ENCODE measurements around the gene KRTAP24-1.

KRTAP24-1 gene

DNA sequence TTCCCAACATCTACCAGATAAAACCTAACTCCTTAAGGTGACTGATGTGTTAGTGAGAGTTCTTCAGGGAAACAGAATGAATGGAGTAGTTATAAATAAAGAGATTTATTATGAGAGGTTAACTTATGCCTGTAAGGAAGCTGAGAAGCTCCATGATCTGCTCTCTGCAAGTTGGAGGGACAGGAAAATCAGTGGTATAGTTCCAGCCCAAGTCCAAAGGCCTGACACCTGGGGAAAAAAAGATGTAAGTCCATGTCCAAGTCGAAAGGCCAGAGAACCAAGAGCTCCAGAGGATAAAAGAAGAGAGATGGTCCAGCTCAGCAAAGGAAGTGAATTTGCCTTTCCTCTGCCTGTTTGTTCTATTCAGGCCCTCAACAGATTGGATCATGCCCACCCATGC is 27.1 kb downstream of the KRTAP24-1 start:
- H3K9me3 ChIP-seq (ENCODE audit: control insufficient read depth, insufficient read depth, low read length), result no peaks in the 10 kb centered on the region
- H3K36me3 ChIP-seq (ENCODE audit: insufficient read depth, low read length), result no peaks in the 10 kb centered on the region
- no peak overlapping the region for H3K9ac ChIP-seq (ENCODE audit: low read depth, low read length)
- H3K4me1 ChIP-seq (ENCODE audit: insufficient read depth, low read length), result no peaks in the 10 kb centered on the region

DNA sequence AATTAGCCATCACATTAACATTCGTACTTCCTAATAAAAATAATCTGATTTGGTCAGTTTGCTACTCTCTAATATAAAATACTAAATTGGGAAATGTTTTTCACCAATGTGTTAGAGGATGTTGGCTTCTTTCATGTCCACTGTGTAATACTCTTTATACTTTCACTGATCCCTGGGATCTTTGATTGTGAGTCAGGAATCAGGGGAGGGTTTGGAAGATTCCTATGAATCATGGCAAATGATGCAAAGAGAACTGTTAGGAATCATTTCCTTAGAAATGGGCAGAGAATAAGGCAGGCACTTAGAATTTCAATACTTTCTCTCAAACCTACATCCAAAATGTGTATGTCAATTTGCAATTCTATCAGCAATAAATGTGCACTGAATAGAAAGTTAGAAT is 31.0 kb downstream of the KRTAP24-1 start:
- Histone ChIP-seq H3K36me3 (ENCODE audit: insufficient read depth, low read length) (no peaks in the 10 kb centered on the region), H3K9me3 (ENCODE audit: control insufficient read depth, insufficient read depth, low read length) (no peaks in the 10 kb centered on the region), H3K9ac (ENCODE audit: low read depth, low read length) (no peak overlapping the region), H3K4me1 (ENCODE audit: insufficient read depth, low read length) (no peaks in the 10 kb centered on the region)

DNA sequence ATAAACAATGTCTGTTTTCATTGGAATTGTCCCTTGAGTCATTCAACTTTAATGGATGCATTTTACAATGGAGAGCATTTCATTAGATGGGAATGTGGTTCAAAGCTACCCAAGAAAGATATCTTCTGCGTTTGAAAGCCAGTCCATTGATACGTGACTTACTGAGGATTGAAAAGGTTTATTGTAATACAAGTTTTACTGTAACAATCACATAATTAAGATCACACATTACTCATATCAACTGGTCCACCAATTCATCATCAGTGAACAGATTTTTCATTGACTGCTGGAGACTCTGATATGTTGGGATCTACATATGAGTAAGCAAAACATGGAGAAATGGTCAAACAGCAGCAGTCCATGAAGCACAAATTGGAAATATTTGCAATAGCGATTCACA is 32.8 kb downstream of the KRTAP24-1 start:
- Histone ChIP-seq H3K9ac (ENCODE audit: low read depth, low read length) (no peak overlapping the region), H3K36me3 (ENCODE audit: insufficient read depth, low read length) (no peaks in the 10 kb centered on the region), H3K4me1 (ENCODE audit: insufficient read depth, low read length) (no peaks in the 10 kb centered on the region), H3K9me3 (ENCODE audit: control insufficient read depth, insufficient read depth, low read length) (no peaks in the 10 kb centered on the region)

DNA sequence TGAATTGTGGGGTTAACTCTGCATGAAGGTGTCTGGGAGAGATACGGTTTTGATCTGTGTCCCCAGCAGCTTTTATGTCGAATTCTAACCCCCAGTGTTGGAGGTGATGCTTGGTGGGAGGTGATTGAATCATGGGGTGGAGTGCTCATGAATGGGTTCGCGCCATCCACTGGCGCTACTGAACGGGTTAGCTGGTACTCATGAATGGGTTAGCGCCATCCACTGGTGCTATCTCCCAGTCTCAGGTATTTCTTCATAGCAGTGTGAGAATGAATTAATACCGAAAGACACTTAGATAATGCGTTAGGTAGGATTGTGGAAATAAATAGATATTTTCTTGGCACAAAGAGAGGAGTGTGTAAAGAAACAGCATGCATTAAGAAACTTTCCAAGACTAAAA is 33.9 kb downstream of the KRTAP24-1 start:
- Histone ChIP-seq H3K9me3 (ENCODE audit: control insufficient read depth, insufficient read depth, low read length) (no peaks in the 10 kb centered on the region), H3K36me3 (ENCODE audit: insufficient read depth, low read length) (no peaks in the 10 kb centered on the region), H3K4me1 (ENCODE audit: insufficient read depth, low read length) (no peaks in the 10 kb centered on the region), H3K9ac (ENCODE audit: low read depth, low read length) (no peak overlapping the region)

DNA sequence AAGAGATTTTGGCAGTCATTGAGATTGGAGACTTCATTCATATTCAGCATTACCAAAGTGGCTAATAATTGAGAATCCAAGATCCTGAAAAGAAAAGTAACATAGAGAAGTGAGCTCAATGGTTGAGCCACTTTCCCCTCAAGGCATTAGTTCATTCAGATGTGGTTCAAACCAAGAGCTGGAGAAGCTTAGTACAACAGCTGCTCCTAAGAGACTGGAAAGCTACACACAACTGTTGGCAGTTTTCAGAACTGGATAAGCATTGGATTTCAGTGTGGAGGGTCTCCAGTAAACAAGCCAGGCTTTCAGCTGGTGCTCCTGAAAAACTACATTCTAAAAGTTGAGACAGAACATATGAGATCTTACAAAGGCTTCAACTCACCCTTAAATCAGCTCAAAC is 37.7 kb downstream of the KRTAP24-1 start:
- Histone ChIP-seq H3K36me3 (ENCODE audit: insufficient read depth, low read length) (no peaks in the 10 kb centered on the region), H3K9ac (ENCODE audit: low read depth, low read length) (no peak overlapping the region), H3K9me3 (ENCODE audit: control insufficient read depth, insufficient read depth, low read length) (no peaks in the 10 kb centered on the region), H3K4me1 (ENCODE audit: insufficient read depth, low read length) (no peaks in the 10 kb centered on the region)

DNA sequence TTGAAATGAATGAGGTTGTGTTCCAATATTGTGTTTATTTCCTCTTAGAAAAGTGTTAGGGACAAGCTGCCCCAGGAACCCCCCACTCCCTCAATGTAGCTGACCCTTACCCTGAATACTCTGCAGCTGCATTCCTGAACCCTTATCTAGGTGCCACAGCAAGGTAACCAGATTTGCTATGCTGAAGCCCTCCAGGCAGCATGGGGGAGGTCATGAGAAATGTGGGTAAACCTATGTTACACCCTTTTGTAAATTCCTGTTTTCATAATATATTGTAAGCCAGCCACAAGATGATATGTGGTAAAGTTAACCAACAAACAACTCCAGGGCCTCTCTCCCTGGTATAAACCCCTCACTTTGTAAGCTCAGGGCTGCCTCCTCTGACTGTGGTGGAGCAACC is 39.1 kb downstream of the KRTAP24-1 start:
- H3K4me1 ChIP-seq (ENCODE audit: insufficient read depth, low read length), result no peaks in the 10 kb centered on the region
- H3K36me3 ChIP-seq (ENCODE audit: insufficient read depth, low read length), result no peaks in the 10 kb centered on the region
- H3K9ac ChIP-seq (ENCODE audit: low read depth, low read length), result no peak overlapping the region
- H3K9me3 ChIP-seq (ENCODE audit: control insufficient read depth, insufficient read depth, low read length), result no peaks in the 10 kb centered on the region

DNA sequence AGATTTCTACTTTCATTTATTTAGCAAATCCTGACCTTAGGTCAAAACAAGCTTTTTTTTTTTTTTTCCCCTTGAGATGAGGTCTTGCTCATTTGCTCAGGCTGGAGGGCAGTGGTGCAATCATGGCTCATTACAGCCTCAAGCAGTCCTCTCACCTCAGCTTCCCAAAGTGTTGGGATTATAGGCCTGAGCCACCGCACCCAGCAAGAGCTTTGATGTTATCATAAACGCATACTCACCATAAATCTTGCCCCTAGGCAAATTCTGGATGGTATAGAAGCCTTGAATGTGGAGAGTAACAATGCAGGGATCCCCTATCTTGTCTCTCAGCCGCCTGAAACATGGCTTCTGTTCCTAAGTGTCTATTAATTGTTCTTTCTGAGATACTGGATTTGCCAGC is 42.1 kb downstream of the KRTAP24-1 start:
- Histone ChIP-seq H3K9ac (ENCODE audit: low read depth, low read length) (no peak overlapping the region), H3K36me3 (ENCODE audit: insufficient read depth, low read length) (no peaks in the 10 kb centered on the region), H3K9me3 (ENCODE audit: control insufficient read depth, insufficient read depth, low read length) (no peaks in the 10 kb centered on the region), H3K4me1 (ENCODE audit: insufficient read depth, low read length) (no peaks in the 10 kb centered on the region)

DNA sequence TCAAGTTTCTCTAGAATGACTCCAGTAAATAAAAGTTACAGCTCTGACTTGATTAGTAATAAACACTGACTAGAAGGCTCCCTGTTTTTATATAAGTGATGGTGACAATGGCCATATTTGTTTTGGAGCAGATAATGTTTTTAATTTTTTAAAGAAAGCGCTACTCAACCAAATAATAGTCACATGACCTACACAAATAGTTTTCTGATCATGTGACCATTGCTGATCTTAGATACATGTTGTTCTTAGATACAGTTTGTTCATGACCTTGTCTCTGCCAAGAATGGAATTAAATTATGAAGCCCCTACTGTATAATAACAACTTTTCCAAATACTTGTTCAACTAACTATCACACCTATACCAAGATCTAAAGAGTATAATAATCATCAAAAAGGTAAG is 44.6 kb downstream of the KRTAP24-1 start:
- no peaks in the 10 kb centered on the region for H3K9me3 ChIP-seq (ENCODE audit: control insufficient read depth, insufficient read depth, low read length)

DNA sequence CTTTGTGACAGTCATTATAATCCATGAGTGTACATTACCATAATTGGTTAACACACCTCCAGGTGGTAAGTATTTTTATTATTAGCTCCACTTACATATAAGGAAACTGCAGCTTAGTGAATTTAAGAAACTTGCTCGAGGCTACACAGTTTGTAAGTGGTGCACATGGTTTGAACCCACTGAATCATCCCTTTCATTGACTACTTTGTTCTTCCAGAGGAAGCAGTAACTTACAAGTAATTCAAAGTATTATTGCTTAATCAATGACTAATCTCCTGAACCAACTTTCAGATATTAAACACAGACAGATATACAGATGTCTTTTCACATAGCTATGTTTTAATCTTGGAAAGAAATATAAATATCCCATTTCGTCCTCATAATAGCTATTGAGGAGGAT is 48.1 kb downstream of the KRTAP24-1 start:
- Histone ChIP-seq H3K4me1 (ENCODE audit: insufficient read depth, low read length) (no peaks in the 10 kb centered on the region), H3K9ac (ENCODE audit: low read depth, low read length) (no peak overlapping the region), H3K36me3 (ENCODE audit: insufficient read depth, low read length) (no peaks in the 10 kb centered on the region), H3K9me3 (ENCODE audit: control insufficient read depth, insufficient read depth, low read length) (no peaks in the 10 kb centered on the region)

More for the DNA sequence above, 44.6 kb downstream of the KRTAP24-1 start:
- Histone ChIP-seq H3K9ac (ENCODE audit: low read depth, low read length) (no peak overlapping the region), H3K4me1 (ENCODE audit: insufficient read depth, low read length) (no peaks in the 10 kb centered on the region), H3K36me3 (ENCODE audit: insufficient read depth, low read length) (no peaks in the 10 kb centered on the region)

DNA sequence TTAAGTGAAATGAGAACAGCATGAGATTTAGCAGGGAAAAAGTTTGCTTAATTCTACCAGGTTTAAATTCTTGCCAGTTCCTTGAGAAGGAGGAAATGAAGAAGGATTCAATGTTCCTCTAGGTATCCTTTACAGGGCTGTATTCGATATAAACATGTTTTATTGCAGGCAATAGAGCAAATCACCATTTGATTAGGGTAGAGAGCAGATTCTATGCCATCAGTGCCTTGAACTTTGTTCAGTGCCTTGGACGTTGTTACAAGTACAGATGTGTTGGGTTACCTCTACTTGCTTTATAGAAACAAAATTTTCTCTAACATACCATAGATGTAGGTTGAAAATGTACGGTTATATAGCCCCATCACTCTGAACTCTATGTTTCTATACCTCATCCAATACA is 48.7 kb downstream of the KRTAP24-1 start:
- Histone ChIP-seq H3K36me3 (ENCODE audit: insufficient read depth, low read length) (no peaks in the 10 kb centered on the region), H3K9ac (ENCODE audit: low read depth, low read length) (no peak overlapping the region), H3K9me3 (ENCODE audit: control insufficient read depth, insufficient read depth, low read length) (no peaks in the 10 kb centered on the region), H3K4me1 (ENCODE audit: insufficient read depth, low read length) (no peaks in the 10 kb centered on the region)

DNA sequence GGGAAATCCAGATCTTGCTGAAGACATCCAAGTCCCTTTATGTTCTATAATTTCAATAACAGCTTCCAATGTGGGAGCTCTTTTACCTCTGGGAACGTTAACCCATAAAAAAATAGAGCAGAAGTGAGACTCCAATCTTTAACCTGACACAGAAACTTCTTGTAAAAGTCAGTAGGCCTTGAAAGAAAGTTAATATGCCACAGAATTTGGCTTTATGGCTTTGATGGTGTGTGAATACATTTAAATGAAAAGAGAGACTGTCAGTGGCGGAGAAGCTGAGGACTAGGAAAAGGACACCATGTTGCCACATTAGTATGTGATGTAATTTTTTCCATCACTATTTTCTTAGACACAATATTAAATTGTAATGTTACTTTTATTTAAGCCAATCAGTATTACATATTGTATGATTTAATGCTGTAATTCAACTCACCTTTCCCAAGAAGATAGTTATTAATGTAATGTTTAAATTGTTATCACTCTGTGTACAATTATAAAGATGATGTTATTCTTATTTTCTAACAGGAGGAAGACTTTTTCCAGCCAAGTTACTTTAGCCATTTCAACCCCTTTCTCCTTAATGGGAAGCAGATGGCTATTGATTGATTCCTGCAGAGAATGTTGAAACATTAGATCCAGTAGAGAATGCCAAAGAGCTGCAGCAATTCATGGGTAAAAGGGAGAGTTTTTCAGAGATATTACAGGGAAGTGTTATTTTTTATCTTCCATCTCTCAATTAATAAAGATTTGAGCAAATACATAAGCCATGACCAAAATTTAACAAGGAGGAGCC is 49.3 kb downstream of the KRTAP24-1 start:
- H3K9ac ChIP-seq (ENCODE audit: low read depth, low read length), result no peak overlapping the region
- no peaks in the 10 kb centered on the region for H3K36me3 ChIP-seq (ENCODE audit: insufficient read depth, low read length)
- H3K9me3 ChIP-seq (ENCODE audit: control insufficient read depth, insufficient read depth, low read length), result no peaks in the 10 kb centered on the region
- no peaks in the 10 kb centered on the region for H3K4me1 ChIP-seq (ENCODE audit: insufficient read depth, low read length)

DNA sequence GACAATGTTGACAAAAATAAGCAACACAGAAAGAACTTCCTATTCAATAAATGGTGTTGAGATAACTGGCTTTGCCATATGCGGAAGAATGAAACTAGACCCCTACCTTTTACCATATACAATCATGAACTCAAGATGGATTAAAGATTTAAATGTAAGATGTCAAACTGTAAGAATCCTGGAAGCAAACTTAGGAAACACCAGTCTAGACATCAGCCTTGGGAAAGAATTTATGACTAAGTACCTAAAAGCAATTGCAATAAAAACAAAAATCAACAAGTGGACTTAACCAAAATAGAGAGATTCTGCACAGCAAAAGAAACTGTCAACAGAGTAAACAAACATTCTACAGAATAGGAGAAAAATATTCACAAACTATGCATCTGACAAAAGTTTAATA is 50.7 kb downstream of the KRTAP24-1 start:
- Histone ChIP-seq H3K9me3 (ENCODE audit: control insufficient read depth, insufficient read depth, low read length) (no peaks in the 10 kb centered on the region), H3K36me3 (ENCODE audit: insufficient read depth, low read length) (no peaks in the 10 kb centered on the region), H3K9ac (ENCODE audit: low read depth, low read length) (no peak overlapping the region), H3K4me1 (ENCODE audit: insufficient read depth, low read length) (no peaks in the 10 kb centered on the region)

Measured in ES-I3 (cell line).